Activated CD4-positive, alpha-beta T cell treated with anti-CD3 and anti-CD28 coated beads, Interleukin-2, Interleukin-6, amounts not matched to agents 100 ng/mL and 50 ng/mL, durations not matched to agents 16 hours and 8 hours (primary cell): Measurements from ENCODE around the gene AUTS2.
A peak's percentile ranks its signal among the peaks of the same experiment; 100 is the strongest.
"Not testable (repeated sequence)": the region's sequence is repeated elsewhere in the genome, so short reads cannot be mapped to it uniquely, and the experiment has no call there.

ENCODE experiments used
- DNase-seq: peaks from one replicate; pipeline ENCODE4 v3.0.0-alpha.2; 2020

Gene AUTS2

GRCh38 chr7:70341446-70341845 is 743.2 kb downstream of the AUTS2 start:
- no peak for DNase-seq

- DNase-seq: no peak
These were observed 745.2 kb downstream of the AUTS2 start for GRCh38 chr7:70343519-70343918.

GRCh38 chr7:70344726-70345125 is 746.5 kb downstream of the AUTS2 start:
- DNase-seq: no peak

GRCh38 chr7:70346844-70347462 is 748.7 kb downstream of the AUTS2 start:
- peak; percentile 17 for DNase-seq

- DNase-seq: peak; percentile 30
These were observed 749.4 kb downstream of the AUTS2 start for GRCh38 chr7:70347463-70348254.

GRCh38 chr7:70349031-70349430 is 750.8 kb downstream of the AUTS2 start:
- no peak for DNase-seq

- no peak for DNase-seq
These were observed 751.5 kb downstream of the AUTS2 start for GRCh38 chr7:70349819-70350218.

GRCh38 chr7:70352088-70352487 is 753.8 kb downstream of the AUTS2 start:
- DNase-seq: no peak

- no peak for DNase-seq
These were observed 754.6 kb downstream of the AUTS2 start for GRCh38 chr7:70352906-70353305.

GRCh38 chr7:70353330-70353945 is 755.2 kb downstream of the AUTS2 start:
- no peak for DNase-seq

GRCh38 chr7:70353946-70354335 is 755.7 kb downstream of the AUTS2 start:
- DNase-seq: no peak

- DNase-seq: no peak
These were observed 756.3 kb downstream of the AUTS2 start for GRCh38 chr7:70354409-70355169.

- no peak for DNase-seq
These were observed 757.1 kb downstream of the AUTS2 start for GRCh38 chr7:70355198-70356020.

GRCh38 chr7:70356085-70356786 is 758.0 kb downstream of the AUTS2 start:
- no peak for DNase-seq

GRCh38 chr7:70356787-70357328 is 758.6 kb downstream of the AUTS2 start:
- DNase-seq: no peak

- no peak for DNase-seq
These were observed 762.3 kb downstream of the AUTS2 start for GRCh38 chr7:70360557-70360956.

- peak; percentile 24 for DNase-seq
These were observed 763.5 kb downstream of the AUTS2 start for GRCh38 chr7:70361821-70362220.

- not testable (repeated sequence) for DNase-seq
These were observed 766.1 kb downstream of the AUTS2 start for GRCh38 chr7:70364393-70364792.

- no peak for DNase-seq
These were observed 773.4 kb downstream of the AUTS2 start for GRCh38 chr7:70371652-70372051.

- DNase-seq: no peak
These were observed 774.7 kb downstream of the AUTS2 start for GRCh38 chr7:70372768-70373515.
